ENCODE data around the gene C1QC. TPM values are rescaled to one million over a fixed set of nuclear protein-coding genes. Genes with fewer than 3 reads are reported as not detected.

C1QC gene
- not detected in 2 replicates for total RNA-seq

DNA sequence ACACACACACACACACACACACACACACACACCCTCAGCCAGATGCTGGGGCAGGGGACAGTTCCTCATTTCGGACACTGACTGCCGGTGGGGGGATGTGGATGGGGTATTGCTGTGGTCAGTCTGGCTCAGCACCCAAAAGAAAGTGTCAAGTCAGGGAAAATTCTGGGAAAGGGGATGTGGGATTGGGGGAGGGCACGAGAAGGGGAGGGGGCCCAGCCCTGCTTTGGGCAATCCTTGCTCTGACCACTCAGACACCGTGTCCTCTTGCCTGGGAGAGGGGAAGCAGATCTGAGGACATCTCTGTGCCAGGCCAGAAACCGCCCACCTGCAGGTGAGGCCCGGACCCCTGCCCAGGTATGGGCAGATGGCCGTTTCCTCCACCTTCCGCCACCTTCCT, at the start of gene C1QC:
Gene C1QC, plus strand, starts transcription at position 253 of the 400 bp plus-strand sequence. CDS start 391 bp downstream, outside the sequence.
- TF ChIP-seq, protein P1, sequence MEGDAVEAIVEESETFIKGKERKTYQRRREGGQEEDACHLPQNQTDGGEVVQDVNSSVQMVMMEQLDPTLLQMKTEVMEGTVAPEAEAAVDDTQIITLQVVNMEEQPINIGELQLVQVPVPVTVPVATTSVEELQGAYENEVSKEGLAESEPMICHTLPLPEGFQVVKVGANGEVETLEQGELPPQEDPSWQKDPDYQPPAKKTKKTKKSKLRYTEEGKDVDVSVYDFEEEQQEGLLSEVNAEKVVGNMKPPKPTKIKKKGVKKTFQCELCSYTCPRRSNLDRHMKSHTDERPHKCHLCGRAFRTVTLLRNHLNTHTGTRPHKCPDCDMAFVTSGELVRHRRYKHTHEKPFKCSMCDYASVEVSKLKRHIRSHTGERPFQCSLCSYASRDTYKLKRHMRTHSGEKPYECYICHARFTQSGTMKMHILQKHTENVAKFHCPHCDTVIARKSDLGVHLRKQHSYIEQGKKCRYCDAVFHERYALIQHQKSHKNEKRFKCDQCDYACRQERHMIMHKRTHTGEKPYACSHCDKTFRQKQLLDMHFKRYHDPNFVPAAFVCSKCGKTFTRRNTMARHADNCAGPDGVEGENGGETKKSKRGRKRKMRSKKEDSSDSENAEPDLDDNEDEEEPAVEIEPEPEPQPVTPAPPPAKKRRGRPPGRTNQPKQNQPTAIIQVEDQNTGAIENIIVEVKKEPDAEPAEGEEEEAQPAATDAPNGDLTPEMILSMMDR (IDR thresholded peaks at IDR 0.05; ENCODE audit: insufficient read depth, low read depth, low read length) = no peak
- DNase-seq (ENCODE audit: low read depth) = no peak
- H3K4me3 ChIP-seq (ENCODE audit: low read depth, low read length) = no peak within 1 kb of the TSS

- DNase-seq (ENCODE audit: low read depth) = no peak
- TF ChIP-seq, protein P1 (IDR thresholded peaks at IDR 0.05; ENCODE audit: insufficient read depth, low read depth, low read length) = no peak
- no peak overlapping the region for H3K4me3 ChIP-seq (ENCODE audit: low read depth, low read length)
These were observed 49.0 kb upstream of the C1QC start for GRCh38 chr1:22594396-22594795.

DNA sequence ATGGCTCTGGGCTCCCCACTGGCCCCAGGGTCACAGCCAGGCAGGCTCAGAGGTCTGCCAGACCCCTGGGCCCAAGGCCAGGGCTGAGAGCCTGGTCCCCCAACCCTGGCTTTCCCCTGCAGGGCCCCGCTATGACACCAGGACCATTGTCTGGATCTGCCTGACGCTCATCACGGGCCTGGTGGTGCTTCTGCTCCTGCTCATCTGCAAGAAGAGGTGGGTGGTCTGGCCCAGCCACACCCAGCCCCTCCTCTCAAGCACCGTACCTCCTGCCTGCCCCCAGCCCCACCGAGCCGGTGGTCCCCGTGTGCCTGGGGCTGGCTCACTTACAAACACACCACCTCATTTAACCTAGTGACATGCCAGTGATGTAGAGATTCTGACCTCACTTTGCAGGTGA, 48.3 kb upstream of the C1QC start:
- TF ChIP-seq, protein P1 (IDR thresholded peaks at IDR 0.05; ENCODE audit: insufficient read depth, low read depth, low read length) = no peak
- no peak for DNase-seq (ENCODE audit: low read depth)
- H3K4me3 ChIP-seq (ENCODE audit: low read depth, low read length) = no peak overlapping the region

- TF ChIP-seq, protein P1 (IDR thresholded peaks at IDR 0.05; ENCODE audit: insufficient read depth, low read depth, low read length) = no peak
- DNase-seq (ENCODE audit: low read depth) = no peak
- H3K4me3 ChIP-seq (ENCODE audit: low read depth, low read length) = no peak overlapping the region
These were observed 46.0 kb upstream of the C1QC start for GRCh38 chr1:22597301-22597965.

DNA sequence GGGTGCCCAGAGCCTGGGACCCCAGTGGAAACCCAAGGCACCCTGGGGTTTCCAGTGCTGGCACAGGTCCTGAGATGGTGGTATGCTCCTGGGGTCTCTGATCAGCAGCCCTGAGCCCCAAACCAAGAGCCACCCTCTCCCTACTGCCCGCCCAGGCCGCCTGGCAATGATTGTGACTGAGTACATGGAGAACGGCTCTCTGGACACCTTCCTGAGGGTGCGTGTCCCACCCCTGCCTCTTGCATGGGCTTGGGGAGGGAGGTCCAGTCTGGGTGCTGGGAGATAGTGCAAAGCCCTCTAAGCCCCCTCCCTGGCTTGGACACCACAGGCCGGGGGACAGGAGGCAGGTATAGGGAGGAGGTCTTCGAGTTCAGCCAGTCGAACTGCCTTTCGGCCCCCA, 45.4 kb upstream of the C1QC start:
- no peak overlapping the region for H3K4me3 ChIP-seq (ENCODE audit: low read depth, low read length)
- TF ChIP-seq, protein P1 (IDR thresholded peaks at IDR 0.05; ENCODE audit: insufficient read depth, low read depth, low read length) = no peak
- DNase-seq (ENCODE audit: low read depth) = no peak

DNA sequence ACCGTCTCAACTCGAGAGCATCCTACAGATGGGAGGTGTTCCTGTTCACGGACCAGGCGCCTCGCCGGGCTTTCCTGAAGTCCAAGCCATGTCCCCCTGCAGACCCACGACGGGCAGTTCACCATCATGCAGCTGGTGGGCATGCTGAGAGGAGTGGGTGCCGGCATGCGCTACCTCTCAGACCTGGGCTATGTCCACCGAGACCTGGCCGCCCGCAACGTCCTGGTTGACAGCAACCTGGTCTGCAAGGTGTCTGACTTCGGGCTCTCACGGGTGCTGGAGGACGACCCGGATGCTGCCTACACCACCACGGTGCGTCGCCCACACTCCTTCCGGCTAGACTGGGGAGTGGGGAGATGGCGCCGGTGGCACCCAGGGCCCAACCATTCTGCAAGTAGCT, 44.7 kb upstream of the C1QC start:
- no peak overlapping the region for H3K4me3 ChIP-seq (ENCODE audit: low read depth, low read length)
- DNase-seq (ENCODE audit: low read depth) = no peak
- TF ChIP-seq, protein P1 (IDR thresholded peaks at IDR 0.05; ENCODE audit: insufficient read depth, low read depth, low read length) = no peak
